ENCODE results near the gene IP6K2.

IP6K2 gene

DNA sequence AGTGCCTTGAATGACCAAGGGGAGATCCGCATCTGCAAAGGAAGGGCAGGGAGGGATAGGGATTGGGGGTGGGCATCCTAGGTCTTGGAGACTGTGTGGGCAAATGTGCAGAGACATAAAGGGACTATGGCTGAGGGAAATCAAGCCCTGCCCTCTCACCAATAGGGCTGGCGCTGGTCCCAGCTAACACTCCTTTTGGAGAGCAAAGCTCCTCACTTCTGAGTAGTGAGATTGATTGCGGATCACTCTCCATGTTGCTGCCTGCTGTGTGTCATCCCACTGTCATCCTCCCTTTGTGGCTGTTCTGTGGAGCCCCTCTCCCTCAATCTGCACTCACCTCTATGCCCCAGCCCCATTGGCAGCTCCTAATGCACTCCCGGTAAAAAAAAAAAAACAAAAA lies 52.1 kb downstream of the IP6K2 start:
- no peak for DNase-seq (ENCODE audit: low read depth, low spot score)

GRCh38 chr3:48664313-48664644 lies 52.7 kb downstream of the IP6K2 start:
- no peak for DNase-seq (ENCODE audit: low read depth, low spot score)

GRCh38 chr3:48663489-48664312 lies 53.3 kb downstream of the IP6K2 start:
- DNase-seq (ENCODE audit: low read depth, low spot score) = peak; percentile 74

GRCh38 chr3:48662753-48663488 lies 54.1 kb downstream of the IP6K2 start, which contains the start of gene CELSR3:
TSS of gene CELSR3 (minus strand) at chr3:48662886. CDS start at chr3:48662634, 252 bp downstream.
- no peak for DNase-seq (ENCODE audit: low read depth, low spot score)

DNA sequence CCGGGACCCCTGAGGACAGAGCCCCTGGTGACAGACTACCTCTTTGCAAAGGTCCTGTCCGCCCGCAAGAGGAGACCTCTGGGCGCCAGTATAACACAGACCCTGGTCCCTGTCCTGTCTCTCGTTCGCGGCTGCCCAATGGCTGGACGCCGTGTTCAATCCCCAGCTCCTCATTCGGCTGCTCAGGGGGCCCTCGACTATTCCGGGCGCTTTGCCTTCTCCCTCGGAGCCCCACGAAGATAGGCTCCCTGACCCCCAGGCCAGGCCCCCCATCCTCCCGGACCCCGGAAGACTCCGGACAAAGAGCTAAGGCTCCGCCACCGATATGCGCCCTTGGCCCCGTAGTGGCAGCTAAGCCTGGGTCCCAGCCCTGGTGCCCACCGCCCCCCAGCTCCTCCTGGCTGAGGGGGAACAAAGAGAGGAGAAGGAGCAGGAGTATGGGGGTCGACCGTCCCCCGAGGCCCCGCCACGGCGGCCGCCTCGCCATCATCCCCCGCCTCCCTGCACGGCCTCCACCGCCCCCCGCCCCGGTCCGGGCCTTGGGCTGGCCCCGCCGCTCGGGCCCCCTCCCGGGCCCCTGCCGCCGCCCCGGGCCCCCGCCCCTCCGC lies 54.8 kb downstream of the IP6K2 start:
- DNase-seq (ENCODE audit: low read depth, low spot score) = no peak

DNA sequence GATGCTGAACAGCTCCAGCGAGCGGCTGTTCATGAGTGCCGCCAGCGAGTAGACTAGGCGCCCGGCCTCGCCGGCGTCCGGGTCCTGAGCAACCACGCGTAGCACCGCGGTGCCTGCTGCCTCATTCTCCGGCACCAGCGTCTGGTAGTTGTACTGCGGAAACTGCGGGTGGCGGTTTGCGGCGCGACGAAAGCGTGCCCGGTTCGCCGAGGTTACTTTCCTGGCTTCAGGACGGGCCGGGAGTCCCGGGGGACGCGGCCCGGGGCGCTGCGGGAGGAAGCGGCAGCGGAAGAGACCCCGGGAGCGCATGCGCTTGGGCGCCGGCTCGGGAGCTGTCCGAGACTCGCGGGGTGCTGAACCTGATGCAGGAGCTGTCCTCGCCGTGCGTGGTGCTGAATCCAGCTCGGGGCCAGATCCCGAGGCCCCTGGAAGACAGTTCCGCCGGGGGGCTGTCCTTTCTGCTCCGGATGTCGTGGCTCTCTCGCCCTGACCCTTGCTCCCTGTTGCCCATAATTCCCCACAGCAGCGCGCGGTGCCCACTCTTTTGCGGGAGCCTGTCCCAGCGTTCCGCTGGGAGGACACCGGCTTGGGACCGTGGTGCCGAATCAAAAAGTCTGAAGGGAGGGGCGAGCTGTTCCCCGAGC lies 55.4 kb downstream of the IP6K2 start:
- DNase-seq (ENCODE audit: low read depth, low spot score) = no peak

- no peak for DNase-seq (ENCODE audit: low read depth, low spot score)
Measured at GRCh38 chr3:48660800-48661400, 56.1 kb downstream of the IP6K2 start.

GRCh38 chr3:48656841-48657281 lies 60.2 kb downstream of the IP6K2 start:
- no peak for DNase-seq (ENCODE audit: low read depth, low spot score)

- DNase-seq (ENCODE audit: low read depth, low spot score) = no peak
Measured at GRCh38 chr3:48656061-48656840, 60.8 kb downstream of the IP6K2 start.

GRCh38 chr3:48655606-48656005 lies 61.4 kb downstream of the IP6K2 start:
- no peak for DNase-seq (ENCODE audit: low read depth, low spot score)

DNA sequence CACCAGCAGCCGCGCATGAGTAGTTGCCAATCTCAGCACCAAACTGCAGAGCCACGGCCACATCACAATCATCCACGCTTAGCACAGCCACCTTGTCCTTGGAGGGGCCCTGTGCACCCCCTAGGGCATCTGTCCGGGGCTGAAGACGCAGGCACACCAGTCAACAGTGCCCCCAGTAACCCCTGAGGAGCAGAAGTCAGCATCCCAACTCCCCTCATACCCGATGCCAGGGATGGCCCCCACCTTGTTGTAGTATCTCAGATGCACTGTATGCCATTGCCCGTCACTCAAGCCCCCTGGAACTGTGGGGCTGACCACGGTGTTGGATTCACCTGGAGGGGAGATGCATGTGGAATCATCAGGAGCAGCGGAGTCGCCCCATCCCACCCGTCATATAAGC lies 62.0 kb downstream of the IP6K2 start:
- no peak for DNase-seq (ENCODE audit: low read depth, low spot score)

GRCh38 chr3:48652923-48653715 lies 63.9 kb downstream of the IP6K2 start:
- no peak for DNase-seq (ENCODE audit: low read depth, low spot score)

DNA sequence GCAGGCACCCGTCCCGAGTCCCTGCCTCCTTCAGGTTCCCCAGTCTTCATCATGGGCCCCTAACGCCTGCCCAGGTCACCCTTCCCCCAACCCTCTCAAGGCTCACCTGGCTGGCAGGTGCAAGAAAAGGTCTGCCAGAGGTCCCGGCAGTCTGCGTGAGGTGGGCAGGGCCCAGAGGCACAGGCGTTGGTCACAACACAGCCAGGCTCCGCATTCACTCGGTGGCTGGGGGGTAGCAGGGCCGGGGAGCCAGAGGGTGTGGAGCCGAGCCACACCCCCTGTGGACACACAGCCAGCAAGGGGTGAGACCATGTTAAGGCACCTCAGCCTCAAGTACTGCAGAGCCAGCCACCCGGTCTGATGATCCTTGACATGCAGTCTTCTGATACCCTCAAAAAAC lies 65.2 kb downstream of the IP6K2 start:
- no peak for DNase-seq (ENCODE audit: low read depth, low spot score)

GRCh38 chr3:48650723-48651122 lies 66.3 kb downstream of the IP6K2 start:
- no peak for DNase-seq (ENCODE audit: low read depth, low spot score)

DNA sequence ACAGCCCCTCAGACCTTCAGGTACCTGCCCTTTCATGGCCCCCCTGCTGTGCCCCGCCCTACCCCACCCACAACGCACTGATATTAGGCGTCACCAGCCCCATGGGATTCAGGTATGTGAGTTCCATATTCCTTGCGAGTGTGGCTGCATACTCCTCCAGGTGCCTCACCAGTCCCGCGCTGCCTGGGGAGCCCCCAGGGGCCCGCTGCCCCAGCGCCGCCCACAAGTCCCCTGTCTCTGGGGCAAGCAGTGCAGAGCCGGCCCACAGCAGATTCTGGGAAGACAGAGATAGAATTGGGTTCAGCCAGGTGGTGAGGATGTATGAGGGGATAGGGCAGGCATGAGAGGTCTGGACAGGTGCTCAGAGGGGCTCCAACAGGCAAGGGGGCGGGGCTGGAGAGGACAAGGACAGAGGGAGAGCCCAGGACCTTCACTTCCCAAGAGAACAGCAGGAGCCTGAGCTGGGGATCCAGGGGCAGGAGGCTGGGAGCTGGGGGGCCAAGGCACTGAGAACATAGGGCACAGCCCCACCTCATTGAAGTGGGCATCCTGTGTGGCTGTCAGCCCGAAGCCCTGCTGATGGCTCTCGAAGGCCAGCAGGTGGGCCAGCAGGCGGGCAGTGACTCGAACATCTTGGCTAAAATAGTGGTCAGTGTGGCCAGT lies 68.7 kb downstream of the IP6K2 start:
- no peak for DNase-seq (ENCODE audit: low read depth, low spot score)

- no peak for DNase-seq (ENCODE audit: low read depth, low spot score)
Measured at GRCh38 chr3:48647714-48648113, 69.3 kb downstream of the IP6K2 start.

DNA sequence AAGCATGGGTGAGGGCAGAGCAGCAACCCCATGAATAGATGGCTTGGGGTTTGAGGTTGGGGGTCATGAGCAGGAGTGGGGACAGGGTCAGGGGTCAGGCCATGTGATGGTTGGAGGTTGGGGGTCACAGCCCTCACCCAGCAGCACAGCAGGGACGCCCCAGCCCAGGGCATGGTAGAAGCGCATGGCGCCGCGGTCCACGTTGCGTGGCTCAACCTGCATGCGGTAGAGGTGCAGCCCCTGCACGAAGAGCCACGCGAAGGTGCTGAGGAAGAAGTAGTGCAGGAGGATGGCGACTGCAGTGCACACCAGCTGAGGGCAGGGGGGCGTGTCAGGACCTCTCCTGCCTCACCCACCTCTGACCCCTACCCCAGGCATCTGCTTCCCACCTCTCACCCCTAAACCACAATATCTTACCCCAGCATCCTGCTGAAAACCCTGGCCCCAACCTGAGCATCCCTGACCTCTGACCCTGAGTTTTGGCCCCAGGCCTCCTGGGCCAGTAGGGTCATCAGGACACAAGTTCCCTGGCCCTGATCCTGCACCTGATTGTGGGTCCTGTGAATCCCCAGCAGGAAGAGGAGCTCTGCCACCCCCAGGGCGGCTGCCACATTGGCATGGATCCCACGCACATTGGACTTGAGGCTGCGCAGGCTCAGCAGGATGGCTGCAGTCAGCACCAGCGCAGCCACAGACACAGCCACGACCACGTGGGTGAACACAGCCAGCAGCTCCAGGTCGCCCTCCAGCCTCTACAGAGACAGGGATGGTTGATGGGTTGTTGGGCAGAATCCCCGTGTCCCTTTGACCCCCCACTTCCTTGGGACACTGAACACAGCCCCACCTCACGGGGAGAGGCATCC lies 71.9 kb downstream of the IP6K2 start:
- no peak for DNase-seq (ENCODE audit: low read depth, low spot score)

GRCh38 chr3:48642605-48643004 lies 74.4 kb downstream of the IP6K2 start:
- DNase-seq (ENCODE audit: low read depth, low spot score) = no peak

DNA sequence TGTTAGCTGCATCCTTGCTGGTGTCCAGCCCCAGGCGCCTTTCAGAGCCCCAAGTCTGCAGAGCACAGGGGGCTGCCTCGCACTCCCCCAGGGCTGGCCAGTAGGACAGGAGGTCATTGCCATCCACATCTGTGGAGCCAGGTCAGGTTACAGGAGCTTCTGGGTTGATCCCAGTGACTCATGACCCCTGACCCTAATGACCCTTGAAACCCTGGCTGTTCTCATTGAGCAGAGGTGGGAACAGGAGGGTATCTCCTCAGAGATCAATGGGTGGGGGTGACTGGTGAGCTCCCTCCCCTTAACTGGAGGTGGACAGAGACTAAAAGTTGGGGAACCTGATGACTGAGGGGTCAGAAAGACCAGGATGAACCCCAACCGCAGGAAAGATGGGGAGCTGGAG lies 75.6 kb downstream of the IP6K2 start:
- no peak for DNase-seq (ENCODE audit: low read depth, low spot score)

Data from smooth muscle cell of the brain vasculature (primary cell).